Sciatic nerve (tissue), 2 donors: ENCODE results near the gene UBE2E1. TPM values are rescaled to one million over a fixed set of nuclear protein-coding genes. Genes with fewer than 3 reads are reported as not detected.
A peak's percentile ranks its signal among the peaks of the same experiment; 100 is the strongest.

ENCODE experiments used
- ATAC-seq: fragments of 200-7000 bp; cut with Tn5 transposase; one replicate; pipeline ENCODE4 v1.9.1; 2020; ENCODE audit warnings: mild to moderate bottlenecking, moderate library complexity
- DNase-seq: peaks from one replicate; pipeline ENCODE4 v3.0.0-alpha.2; 2020; ENCODE audit warnings: low spot score
- intact Hi-C: fragments of 100-400 bp; cut with DNase I; formaldehyde crosslinking; loops from one replicate; pipeline ENCODE4 v1.14.2; 2022
- total RNA-seq: library from RNA; stranded (reverse); fragmentation: NEBNext Ultra II Directional; extraction: Animal tissue kit (Norgen Biotek cat#: 25700); gene quantifications from one replicate; pipeline ENCODE4 v1.2.1, GENCODE V29; 2021
- donor health status: DM: no; HTN: no; CAD: no.
- donor health status: DM: no; HTN: no; CAD: no.

UBE2E1 gene
- total RNA-seq = 152 TPM

- intact Hi-C loops = no loop called here
- peak; percentile 81 for ATAC-seq
- peak; percentile 84 for DNase-seq
Observed at GRCh38 chr3:23805633-23806533, at the start of gene UBE2E1. Gene UBE2E1, plus strand, starts transcription at chr3:23805955. Its CDS starts 1,315 bp downstream, at chr3:23807270.

- no peak for DNase-seq
- no peak for ATAC-seq
- intact Hi-C loops = no loop called here
Observed at GRCh38 chr3:23756206-23756840, 49.4 kb upstream of the UBE2E1 start.

GRCh38 chr3:23758253-23758838 lies 47.4 kb upstream of the UBE2E1 start:
- intact Hi-C loops = no loop called here
- no peak for ATAC-seq
- no peak for DNase-seq

DNA sequence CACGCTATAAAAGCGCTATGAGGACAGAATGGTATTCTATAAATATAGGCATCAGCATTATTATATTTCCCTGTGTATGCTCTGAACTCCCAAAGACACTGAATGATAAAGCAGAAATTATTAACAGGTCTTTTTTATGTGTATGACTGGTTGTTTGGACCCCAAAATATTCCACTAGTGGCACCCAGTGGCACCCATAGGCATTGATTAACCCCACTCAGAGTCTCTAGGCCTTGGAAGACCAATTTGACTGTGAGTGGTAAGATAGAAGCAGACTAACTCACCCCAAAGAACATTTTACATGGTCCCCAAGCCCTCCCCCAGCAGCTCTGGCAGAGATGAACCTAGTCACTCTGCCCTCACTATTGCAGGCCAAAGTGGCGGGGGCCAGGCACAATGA lies 45.4 kb upstream of the UBE2E1 start:
- ATAC-seq (no peak), DNase-seq (no peak)
- intact Hi-C loops = no loop called here

DNA sequence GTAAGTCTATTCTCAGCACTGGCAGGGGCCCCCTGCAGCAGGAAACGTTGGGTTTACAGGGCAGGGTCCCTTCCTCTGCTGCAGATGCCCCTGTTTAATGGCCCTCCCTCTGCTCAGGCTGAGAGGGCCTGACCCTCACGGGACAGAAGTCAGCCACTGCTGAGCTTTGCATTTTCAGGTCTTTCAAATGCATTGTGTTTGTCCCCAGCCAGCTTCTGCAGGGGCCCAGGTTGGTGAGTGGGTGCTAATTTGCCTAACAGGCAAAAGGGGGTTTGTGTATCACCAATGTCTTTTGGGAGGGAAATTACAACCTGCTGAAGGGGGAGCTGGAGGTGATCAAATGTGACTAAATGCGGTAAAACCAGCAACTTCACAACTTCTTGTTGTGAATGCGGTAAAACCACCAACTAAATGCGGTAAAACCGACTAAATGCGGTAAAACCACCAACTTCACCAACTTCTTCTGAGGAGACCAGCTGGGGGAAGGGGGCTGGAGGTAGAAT lies 44.8 kb upstream of the UBE2E1 start:
- intact Hi-C loops = no loop called here
- ATAC-seq (no peak), DNase-seq (no peak)

DNA sequence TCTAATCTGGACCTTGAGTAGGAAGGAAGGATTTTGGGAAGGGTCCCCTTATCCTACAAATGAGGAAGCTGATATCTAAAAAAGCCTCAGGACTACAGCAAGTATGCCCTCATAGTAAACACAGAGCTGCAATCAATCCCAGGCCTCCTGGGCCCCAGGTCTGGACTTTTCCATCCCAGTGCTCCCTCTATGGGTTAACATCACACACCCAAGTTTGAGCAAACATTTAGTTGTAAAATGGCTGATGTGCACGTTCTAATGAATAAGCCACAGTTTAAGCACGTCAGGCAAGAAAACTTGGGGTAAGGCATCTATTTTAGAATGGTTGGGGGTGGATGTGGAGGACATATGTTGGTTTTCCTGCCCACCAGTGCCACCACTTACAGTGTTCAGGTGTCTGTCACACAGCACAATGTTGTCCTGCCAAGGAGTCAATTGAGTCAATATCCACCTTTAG lies 44.3 kb upstream of the UBE2E1 start:
- no peak for ATAC-seq
- intact Hi-C loops = no loop called here
- DNase-seq = no peak

- intact Hi-C loops = no loop called here
Observed at GRCh38 chr3:23762214-23762613, 43.5 kb upstream of the UBE2E1 start.

DNA sequence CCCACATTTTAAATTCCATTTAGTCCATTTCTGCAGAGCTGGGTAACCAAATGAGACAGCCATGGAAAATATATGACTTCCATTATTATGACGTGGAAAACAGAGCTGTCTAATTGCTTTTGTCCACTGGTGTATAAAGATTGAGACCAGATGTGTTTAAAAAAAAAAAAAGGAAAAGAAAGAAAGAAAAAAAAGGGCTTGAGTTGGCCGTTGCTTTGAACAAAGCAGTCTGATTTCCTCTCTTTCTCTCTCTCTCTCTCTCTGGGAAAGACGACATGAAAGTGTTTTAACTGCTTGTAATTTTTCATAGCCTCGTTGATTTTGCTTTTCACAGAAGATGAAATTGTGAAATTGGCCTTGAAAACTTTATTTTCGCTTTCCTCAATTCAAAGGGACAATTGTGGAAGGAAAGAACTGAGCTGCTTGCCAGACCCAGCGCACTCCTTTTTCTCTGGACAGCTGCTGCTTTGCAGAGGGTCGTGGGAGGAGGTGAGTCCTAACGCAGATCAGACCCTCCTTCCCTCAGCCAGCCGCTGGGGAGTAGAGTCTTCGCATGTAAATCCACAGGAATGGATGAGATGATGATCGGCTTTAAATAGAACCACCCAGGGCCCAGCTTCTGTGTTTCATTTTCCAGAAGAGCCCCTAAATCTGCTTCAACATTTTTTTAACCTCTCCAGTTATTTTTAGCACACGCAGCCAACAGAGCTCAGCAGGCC lies 42.8 kb upstream of the UBE2E1 start:
- ATAC-seq (peak; percentile 82), DNase-seq (no peak)
- intact Hi-C loops = no loop called here

More at GRCh38 chr3:23762214-23762613, 43.5 kb upstream of the UBE2E1 start:
- DNase-seq = no peak
- ATAC-seq = no peak

DNA sequence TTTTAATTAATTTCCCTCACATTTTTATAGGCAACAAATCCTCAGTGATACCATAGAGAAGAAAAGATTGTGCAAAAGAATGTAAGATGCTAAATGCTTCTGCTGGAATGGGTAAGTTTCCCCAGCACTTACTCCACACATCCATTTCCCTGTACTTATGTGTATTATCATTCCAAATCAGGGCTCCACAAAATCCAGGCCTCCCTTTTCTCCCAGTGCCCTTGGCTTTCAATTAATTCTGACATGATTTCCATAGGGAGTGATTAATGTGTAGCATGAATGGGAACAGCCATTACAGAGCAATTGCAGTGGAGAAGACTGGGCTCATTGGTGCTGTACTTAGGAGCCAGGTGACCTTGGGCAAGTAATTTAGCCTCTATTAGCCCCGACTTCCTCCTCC lies 41.3 kb upstream of the UBE2E1 start:
- intact Hi-C loops = no loop called here
- ATAC-seq (no peak), DNase-seq (no peak)

DNA sequence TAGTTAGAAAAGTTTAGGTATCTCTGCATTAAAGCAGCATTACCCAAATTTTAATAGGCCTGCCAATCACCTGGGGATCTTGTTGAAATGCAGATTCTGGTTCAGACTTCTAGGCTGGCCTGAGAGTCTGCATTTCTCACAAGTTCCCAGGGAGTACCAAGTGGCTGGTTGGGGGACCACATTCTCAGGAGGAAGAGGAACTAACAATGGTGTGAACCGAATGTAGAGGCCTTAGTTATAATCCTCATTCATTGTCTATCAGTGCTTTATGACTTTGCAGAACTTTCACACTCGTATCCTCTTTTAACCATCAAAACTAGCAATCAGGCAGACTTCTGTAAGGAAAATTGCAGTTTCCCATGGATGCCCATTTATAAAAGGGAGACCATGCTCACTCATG lies 38.2 kb upstream of the UBE2E1 start:
- ATAC-seq (no peak), DNase-seq (no peak)
- intact Hi-C loops = no loop called here

DNA sequence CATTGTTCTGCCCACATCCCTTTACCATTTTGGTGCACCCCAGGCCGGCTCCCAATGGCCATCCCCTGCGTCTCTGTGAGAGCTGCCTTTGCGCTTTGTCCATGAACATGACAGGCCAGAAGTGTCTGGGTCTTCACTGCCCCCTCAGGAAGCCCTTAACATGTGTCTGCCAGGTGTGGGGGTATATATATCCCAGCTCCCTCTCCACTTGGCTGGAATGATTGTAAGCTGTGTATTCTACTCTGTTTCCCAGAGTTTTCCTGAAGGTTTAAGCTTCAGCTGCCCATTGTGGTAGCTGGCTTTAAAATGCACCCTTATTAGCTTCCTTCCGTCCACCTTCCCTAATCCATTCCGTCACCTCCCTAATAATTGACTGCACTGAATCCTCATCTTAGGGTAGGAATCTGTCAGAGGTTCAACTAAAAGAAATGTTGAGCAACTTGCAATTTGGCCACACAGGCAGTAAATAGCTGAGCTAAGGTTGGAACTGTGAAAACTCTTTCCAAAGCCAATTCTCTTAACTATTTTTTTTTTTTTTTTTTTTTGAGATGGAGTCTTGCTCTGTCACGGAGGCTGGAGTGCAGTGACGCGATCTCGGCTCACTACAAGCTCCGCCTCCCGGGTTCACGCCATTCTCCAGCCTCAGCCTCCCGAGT lies 30.4 kb upstream of the UBE2E1 start:
- no peak for DNase-seq
- intact Hi-C loops = loop anchor here (5.0 kb wide), 1 partner anchor 1577 kb away; no protein-coding TSS in a partner anchor
- ATAC-seq = peak; percentile 70

GRCh38 chr3:23776352-23776891 lies 29.3 kb upstream of the UBE2E1 start:
- intact Hi-C loops = loop anchor here (5.0 kb wide), 1 partner anchor 1576 kb away; no protein-coding TSS in a partner anchor
- DNase-seq = no peak
- peak; percentile 91 for ATAC-seq

- ATAC-seq = no peak
- intact Hi-C loops = loop anchor here (5.0 kb wide), 1 partner anchor 1574 kb away; no protein-coding TSS in a partner anchor
- no peak for DNase-seq
Observed at GRCh38 chr3:23778446-23778845, 27.3 kb upstream of the UBE2E1 start.

GRCh38 chr3:23779841-23780240 lies 25.9 kb upstream of the UBE2E1 start:
- no peak for ATAC-seq
- no peak for DNase-seq
- intact Hi-C loops = loop anchor here (5.0 kb wide), 1 partner anchor 1572 kb away; no protein-coding TSS in a partner anchor

DNA sequence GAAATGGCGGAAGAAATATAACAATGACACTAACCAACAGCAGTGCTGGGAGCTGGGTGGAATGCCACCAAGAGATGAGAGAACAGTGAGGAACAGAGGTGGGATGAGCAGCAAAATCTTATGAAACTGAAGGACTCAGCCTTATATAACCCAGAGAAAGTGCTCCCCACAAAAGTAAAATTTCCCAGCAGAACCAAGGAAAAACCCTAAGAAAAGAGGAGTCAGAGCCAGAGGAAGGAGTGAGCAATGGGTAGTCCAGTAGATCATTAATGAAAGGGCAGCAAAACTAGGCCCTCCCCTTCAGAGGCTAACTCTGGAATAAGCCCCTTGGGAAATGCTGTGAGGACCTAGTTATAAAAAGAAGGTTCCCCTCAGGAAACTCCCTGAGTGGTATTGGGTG lies 24.7 kb upstream of the UBE2E1 start:
- ATAC-seq = no peak
- DNase-seq = no peak
- intact Hi-C loops = no loop called here

DNA sequence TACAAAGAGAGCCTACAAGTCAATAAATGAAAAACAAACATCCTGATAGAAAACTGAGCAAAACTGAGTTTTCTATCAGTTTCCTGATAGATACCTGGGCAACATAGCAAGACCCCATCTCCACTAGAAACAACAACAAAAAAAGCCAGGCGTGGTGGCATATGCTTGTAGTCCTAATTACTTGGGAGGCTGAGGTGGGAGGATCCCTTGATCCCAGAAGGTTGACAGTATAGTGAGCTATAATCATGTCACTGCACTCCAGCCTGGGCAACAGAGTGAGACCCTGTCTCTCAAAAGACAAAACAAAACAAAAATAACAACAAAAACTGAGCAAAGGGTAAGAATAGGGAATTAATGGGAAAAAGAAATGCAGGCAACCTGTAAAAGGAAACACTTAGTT lies 23.9 kb upstream of the UBE2E1 start:
- no peak for ATAC-seq
- DNase-seq = no peak
- intact Hi-C loops = no loop called here

DNA sequence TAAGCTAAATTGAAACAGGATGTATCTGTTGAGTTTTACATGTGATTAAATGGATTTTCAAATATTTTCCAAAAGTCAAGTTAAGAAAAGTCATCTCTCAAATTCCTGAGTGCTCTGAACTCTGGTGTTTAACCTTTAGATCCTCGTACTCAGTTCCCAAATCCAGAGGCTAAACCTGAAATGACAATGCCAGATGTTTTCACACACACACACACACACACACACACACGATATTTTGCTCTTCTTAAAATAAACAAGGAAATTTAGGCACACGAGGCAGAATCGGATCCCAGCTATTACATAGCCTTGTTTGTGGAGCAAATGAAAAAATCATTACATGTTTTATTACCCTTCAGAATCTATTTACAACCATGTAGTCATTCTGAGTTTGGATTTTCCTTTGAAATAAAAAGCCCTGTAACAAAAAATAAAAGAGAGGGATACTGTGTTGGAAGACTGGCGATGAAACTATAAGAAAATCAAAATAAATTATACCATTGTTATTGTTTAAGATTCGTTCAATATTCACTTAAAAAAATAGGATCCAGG lies 20.6 kb upstream of the UBE2E1 start:
- ATAC-seq (peak; percentile 34), DNase-seq (no peak)
- intact Hi-C loops = no loop called here

DNA sequence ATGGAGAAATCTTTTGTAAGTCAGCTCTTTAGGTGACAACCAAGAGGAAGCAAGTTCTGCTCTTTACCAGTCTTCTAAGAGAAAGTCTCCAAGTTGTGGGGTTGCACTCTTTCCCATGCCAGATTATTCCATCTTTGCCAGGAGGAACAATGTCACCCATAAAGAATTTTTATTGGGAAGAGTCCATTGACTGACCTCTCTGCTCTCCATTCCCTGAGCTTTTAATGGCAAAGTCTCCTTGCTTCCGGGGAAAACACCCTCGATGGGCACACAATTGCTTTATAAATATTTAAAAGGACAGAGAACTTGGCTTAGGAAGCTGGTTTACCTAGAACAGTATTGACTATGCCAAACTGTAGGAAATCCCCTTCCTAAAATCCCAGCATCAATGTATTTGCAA lies 19.9 kb upstream of the UBE2E1 start:
- intact Hi-C loops = no loop called here
- ATAC-seq (no peak), DNase-seq (no peak)
